GM13977 (cell line): ENCODE data around the gene PTCH1.

Source experiments
- DNase-seq: peaks from one replicate; pipeline ENCODE4 v3.0.0; 2012; ENCODE audit warnings: low spot score
- in situ Hi-C: fragments of 300-500 bp; cut with MboI; formaldehyde crosslinking; loops from one replicate; pipeline ENCODE4 v1.12.0; 2022; ENCODE audit warnings: low sequenced_read_pairs, low pct_unique_long_range_greater_than_20kb, mixed read lengths, inconsistent platforms; ENCODE audit not compliant: unreplicated experiment
- TF ChIP-seq, protein P1 (sequence below): IDR thresholded peaks from 2 replicates; pipeline ENCODE4 v1.5.1; 2012; ENCODE audit warnings: mild to moderate bottlenecking, control low read depth; ENCODE audit not compliant: insufficient read depth; ENCODE audit errors: extremely low read depth, missing control alignments

PTCH1 gene

DNA sequence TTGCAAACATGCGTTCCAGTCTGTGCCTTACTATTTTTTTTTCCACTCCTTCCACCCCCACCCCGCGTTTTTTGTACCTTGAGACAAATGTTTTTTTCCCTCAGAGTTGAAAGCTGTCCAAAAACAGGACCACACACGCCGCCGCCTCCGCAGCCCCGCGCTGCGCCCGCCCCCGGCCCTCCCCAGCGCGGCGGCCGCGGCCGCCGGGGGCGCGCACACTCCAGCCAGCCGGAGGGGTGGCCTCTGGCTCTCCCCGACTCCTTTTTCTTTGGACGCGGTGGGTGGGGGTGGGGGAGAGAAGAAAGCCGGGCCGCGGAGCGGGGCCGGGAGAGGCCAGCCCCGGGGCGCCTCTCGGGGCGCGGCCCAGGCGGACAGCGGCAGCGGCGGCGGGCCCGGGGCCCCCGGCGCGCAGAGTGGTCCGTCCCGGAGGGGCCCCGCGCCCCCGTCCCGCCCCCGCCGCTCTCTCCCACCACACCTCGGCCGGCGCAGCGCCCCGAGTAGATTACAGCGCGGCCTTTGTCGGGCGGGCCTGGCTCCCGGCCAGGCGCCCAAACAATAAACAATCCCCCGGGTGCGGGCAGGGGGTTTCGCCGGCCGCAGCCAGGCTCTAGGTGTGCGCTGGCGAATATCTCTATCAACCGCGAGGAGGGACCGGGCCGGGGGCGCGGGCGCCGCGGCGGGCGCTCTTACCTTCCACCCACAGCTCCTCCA lies 10.9 kb downstream of the PTCH1 start:
- DNase-seq, result peak; percentile 68
- in situ Hi-C loops, result no loop called here
- TF ChIP-seq, protein P1, sequence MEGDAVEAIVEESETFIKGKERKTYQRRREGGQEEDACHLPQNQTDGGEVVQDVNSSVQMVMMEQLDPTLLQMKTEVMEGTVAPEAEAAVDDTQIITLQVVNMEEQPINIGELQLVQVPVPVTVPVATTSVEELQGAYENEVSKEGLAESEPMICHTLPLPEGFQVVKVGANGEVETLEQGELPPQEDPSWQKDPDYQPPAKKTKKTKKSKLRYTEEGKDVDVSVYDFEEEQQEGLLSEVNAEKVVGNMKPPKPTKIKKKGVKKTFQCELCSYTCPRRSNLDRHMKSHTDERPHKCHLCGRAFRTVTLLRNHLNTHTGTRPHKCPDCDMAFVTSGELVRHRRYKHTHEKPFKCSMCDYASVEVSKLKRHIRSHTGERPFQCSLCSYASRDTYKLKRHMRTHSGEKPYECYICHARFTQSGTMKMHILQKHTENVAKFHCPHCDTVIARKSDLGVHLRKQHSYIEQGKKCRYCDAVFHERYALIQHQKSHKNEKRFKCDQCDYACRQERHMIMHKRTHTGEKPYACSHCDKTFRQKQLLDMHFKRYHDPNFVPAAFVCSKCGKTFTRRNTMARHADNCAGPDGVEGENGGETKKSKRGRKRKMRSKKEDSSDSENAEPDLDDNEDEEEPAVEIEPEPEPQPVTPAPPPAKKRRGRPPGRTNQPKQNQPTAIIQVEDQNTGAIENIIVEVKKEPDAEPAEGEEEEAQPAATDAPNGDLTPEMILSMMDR, result peak; percentile 4

DNA sequence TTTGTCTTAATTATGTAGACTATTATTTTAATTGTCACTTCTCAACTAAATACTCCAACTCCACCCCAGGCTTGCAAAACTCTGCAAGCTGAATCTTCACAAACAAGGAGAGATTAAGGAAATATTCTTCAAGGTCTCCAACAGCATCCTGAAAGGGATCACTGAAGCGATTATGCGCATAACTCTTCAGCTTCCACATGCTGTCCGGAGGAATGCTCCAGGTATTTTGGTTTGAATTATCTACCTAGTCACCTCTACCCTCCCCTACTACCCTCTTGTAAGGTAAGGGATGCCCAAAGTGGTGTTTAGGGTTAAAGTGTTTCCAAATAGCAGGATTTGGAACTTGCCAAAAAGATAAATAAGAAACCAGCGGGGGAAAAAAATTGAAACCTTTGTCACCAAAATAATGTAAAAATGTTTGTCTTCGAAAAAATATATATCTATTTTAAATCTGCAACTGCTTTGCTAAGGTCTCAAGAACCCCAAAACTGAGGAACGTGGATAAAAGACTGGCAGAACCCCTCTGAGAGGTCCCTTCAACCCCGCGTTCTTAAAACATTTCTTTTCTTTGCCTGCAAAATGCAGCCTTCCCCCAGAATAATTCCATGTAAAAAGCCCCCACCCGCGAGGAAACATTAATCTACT lies 11.6 kb downstream of the PTCH1 start:
- DNase-seq, result no peak
- in situ Hi-C loops, result no loop called here
- TF ChIP-seq, protein P1, result no peak

DNA sequence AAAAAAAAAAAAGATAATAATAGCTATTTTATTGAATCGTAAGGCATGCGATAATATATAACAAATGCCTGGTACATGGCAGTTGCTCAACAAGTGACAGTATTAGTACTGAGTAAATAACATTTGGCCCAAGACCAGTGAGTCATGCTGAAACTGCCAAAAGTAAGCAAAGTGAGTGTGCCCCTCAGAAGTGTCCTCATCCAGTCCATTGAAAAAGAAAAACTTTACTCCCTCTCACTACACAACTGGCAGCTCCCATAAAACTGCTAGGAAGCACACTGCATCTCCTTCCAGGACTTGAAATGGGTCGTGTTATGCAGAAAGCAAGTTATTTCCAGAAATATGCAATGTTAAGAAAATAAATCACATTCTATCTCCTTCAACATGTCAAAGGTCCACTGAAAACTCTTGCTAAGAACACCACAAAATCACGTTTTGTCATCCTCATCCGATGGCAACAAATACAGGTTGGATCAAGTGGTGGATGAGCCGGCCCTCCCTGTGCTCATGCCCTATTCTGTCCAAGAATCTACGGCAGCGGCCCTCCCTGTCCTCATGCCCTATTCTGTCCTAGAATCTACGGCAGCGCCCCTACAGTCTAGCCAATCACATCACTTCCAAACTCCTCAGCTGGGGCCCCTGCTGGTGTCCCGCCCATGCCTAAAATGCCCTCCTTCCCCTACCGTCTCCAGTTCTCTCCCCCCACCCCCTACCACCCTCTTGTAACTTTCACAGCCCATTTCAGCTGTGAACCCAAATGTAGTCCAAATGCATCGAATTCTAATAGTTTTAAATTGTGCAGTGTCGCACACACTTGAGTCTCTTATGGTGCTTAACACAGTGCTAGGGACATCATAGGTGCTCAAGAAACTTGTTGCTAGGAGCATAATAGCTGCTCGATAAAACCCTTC lies 12.5 kb downstream of the PTCH1 start:
- TF ChIP-seq, protein P1, result no peak
- in situ Hi-C loops, result no loop called here
- no peak for DNase-seq

DNA sequence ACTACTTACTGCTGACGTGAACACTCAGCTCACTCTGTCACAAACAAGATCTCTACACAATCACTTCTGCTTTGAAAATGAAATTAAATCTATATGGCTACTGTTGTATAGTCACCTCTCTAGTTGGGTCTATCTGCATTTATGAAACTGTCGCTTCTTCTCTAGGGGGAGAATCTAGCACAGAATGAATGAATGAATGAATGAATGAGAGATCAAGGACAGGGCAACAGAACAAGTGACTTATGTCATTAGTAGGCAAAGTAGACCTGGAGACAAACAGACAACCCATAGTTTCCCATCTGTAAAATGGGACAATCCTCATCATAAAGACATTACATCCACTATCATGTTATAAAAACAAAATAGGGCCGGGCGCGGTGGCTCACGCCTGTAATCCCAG lies 13.4 kb downstream of the PTCH1 start:
- TF ChIP-seq, protein P1, result no peak
- in situ Hi-C loops, result no loop called here
- no peak for DNase-seq

- DNase-seq, result no peak
- in situ Hi-C loops, result no loop called here
Measured at GRCh38 chr9:95502248-95502647, 14.5 kb downstream of the PTCH1 start.

DNA sequence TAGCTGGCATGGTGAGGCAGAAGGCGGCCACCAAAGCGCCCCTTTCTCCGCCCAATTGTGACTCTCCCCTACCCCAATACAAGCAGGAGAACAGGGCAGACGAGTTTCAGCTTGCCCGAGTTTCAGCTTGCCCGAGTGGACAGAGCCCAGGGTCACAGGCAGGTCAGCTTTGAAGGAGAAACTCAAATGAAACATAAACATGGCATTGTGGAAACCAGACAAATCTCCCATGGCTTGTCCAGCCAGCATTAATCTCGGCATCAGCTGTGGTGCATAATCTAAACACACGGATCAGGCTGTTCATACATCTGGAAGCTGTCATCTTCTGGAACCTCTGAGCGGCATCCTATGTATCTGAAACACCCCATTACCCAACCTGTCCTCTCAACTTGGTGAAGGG lies 16.9 kb downstream of the PTCH1 start:
- TF ChIP-seq, protein P1, result no peak
- in situ Hi-C loops, result no loop called here
- DNase-seq, result no peak

More at GRCh38 chr9:95502248-95502647, 14.5 kb downstream of the PTCH1 start:
- TF ChIP-seq, protein P1, result no peak
